T-helper 22 cell (primary cell): Measurements from ENCODE around the gene GRM4.
"Not testable (repeated sequence)": the region's sequence is repeated elsewhere in the genome, so short reads cannot be mapped to it uniquely, and the experiment has no call there.

Experiments
- DNase-seq: peaks from one replicate; pipeline ENCODE4 v3.0.0-alpha.2; 2020; ENCODE audit warnings: low read depth

The GRM4 gene

GRCh38 chr6:34061348-34061747 is 84.5 kb downstream of the GRM4 start:
- no peak for DNase-seq

DNA sequence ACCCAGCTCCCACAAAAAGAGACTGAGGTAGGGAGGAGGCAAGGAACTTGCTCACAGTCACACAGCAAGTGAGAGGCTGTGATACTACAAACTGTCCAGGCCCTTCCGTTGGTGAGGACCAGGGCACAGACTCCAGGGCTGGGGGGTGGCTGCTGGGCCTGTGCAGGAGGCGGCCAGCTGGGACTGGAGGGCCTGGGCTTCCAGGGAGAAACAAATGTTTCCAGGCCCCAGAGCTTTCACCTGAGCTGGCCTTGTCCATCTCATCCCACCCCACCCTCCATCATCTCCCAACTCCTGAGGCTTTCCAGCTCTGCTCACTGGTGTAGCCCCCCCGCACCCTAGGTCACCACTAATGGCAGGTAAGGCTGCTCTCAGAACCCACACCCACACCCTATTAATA is 86.0 kb downstream of the GRM4 start:
- no peak for DNase-seq

- DNase-seq, result no peak
Observed at GRCh38 chr6:34059136-34059731, 86.7 kb downstream of the GRM4 start.

DNA sequence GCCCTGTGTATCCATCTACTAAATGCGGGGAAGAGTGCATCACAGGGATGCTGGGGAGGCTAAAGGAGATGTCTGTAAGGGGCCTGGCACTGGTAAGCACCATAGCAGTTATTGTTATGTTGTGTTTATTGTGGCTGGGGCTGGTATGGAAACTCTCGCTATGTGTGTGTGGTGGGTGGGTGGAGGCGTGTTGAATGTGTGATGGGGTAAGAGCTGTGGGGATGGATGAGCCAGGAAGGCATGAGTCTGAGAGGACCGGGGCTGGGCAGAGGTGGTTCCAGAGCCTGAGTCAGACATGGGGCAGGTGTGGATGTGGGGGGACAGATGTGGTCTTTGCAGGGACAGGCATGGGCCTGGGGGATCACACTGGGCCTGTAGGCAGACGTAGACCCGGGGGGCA is 88.1 kb downstream of the GRM4 start:
- DNase-seq, result no peak

- DNase-seq, result no peak
Observed at GRCh38 chr6:34057191-34057590, 88.7 kb downstream of the GRM4 start.

DNA sequence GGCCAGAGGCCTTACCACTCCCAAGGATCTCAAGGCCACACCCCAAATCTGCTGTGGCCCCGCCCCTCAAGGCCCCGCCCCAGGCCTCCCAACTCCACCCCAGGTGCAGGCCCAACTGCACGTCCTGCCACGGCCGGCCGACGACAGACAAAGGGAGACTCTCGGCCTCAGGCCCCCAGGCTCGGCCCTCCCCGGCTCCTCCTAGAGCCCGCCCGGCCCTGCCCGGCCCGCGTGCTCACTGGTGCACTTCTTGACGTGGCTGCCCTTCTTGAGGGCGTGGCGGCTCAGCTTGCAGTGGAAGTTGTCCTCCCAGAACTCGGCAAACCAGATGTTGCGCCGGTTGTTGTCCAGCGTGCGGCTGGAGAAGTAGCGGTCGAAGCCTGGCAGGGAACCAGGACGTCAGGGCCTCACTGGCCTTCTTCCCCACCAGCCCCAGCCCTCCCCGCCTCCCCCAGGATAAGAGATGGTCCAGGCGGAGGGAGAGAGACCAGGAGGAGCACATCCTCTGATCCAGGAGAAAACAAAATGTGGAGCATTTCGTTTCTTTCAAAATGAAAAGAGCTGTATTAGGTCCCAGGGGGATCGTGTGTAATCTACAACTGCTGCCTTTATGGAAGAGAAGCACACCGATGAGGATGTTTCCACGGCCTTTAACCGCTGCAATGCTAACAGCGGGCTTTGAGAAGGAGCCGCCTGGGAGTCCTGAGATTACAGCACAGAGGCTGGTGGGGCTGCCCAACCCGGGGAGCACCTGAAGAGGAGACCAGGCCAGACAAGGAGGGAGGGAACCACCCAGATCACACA is 89.4 kb downstream of the GRM4 start:
- no peak for DNase-seq

DNA sequence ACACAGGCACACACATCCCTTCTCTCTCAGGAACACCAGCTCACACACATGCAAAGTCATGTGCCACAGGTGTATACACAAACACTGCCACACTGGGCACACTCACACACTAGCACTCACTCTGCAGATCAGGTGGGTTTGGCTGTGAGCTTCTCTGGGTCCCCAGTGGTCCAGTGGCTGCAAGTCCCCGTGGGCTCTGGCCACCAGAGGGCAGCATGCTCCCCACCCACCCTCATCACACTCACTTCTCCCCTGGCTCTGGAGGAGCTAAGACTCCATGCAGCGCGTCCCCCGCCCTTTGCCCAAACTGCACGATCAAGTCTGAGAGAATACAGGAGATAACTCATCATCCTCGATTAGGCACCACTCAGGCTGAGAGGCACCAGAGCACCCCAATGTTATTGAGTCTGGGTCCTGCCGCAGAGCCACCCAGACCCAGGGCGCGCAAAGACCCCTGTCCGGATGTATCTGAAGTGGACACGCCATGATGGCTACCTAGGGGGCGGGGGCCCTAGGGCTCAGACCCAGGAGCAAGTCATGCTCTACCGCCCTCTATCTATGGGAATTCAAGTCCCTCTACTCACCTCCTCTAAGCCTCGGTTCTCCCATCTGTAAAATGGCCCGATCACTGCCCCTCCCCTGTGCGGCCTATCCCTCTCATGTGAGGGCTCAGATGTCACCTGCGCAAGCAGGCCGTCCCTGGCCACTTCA is 90.5 kb downstream of the GRM4 start:
- DNase-seq, result no peak

DNA sequence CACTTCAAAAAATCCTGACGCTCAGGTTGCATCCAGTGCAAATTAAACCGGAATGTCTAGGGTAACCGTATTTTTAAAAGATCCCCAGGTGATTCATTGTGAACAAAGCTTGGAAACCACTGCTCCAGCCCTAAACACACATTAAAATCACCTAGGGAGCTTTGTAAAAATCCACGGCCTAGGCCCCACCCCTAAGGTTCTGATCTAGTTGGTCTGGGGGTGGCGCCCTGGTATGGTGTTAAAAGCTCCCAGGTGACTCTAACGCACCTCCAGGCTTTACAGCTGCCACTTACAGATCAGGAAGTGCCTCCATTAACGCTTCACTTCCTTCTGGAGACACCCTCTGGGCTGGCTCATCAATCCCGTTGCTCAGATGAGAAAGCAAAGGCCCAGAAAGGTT is 92.2 kb downstream of the GRM4 start:
- no peak for DNase-seq

DNA sequence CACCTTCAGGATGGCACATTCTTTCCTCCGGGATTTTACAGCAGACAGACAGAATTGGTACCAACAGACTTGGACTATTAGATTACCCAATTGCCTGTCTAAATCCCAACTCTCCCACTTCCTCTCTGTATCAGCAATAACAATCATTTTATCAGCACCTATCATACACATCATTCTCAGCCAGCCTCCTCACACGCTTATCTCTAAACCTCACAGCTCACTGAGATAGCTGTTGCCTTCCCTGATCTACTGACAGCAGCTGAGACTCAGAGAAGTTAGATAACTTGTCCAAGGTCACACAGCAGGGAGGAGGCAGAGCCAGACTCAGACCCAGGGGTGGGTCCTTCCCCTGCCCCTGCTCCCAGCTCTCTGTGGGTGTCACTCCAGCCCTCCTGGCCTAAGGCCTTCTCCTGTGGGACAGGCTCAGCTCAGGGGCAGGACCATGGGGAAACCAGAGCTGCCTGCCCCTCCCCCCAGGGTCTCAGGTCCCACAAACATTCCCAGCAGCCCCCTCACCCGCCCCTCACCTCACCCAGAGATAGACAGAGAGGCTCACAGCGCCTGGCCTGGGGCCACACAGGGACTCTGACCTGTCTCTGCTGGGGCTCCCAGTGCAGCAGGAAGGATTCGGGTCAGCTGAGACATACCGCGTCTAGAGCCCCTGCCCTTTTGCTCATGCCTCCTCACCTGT is 92.8 kb downstream of the GRM4 start:
- DNase-seq, result no peak

DNA sequence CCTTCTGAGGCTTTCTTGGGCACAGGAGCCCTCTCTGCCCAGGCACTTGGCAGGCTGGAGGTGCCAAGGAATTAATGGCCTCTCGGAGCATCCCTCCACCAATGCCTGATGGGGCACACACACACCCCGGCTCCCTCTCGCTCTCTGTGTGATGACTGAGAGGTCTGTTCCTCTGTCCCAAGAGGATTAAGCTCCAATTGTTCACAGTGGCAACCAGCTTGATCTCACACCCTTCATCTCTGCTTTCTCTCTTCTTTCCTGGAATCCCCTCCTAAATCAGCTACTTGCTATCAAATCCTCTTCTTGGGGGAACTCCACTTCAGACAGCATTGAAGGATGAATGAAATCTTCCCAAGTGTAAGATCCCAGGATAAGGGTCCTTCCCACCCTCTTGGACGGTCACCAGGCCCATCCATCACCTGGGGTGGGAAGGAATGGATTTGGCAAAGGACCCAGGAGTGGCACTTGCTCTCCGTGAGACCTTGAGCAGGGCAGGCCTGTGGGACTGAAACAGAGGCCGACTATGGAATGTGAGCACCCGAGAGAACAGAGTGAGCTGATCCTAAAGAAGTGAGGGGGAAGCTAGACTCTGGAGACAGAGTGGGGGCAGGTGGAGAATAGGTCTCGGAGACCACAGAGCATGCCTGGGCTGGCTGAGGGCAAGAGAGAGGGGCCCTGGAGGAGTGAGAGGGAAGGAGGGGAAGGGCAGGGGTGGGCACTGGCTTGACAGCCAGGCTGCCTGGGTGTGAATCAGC is 93.6 kb downstream of the GRM4 start:
- DNase-seq, result no peak

GRCh38 chr6:34051331-34051919 is 94.5 kb downstream of the GRM4 start:
- no peak for DNase-seq

- DNase-seq, result no peak
Observed at GRCh38 chr6:34050691-34051090, 95.2 kb downstream of the GRM4 start.

DNA sequence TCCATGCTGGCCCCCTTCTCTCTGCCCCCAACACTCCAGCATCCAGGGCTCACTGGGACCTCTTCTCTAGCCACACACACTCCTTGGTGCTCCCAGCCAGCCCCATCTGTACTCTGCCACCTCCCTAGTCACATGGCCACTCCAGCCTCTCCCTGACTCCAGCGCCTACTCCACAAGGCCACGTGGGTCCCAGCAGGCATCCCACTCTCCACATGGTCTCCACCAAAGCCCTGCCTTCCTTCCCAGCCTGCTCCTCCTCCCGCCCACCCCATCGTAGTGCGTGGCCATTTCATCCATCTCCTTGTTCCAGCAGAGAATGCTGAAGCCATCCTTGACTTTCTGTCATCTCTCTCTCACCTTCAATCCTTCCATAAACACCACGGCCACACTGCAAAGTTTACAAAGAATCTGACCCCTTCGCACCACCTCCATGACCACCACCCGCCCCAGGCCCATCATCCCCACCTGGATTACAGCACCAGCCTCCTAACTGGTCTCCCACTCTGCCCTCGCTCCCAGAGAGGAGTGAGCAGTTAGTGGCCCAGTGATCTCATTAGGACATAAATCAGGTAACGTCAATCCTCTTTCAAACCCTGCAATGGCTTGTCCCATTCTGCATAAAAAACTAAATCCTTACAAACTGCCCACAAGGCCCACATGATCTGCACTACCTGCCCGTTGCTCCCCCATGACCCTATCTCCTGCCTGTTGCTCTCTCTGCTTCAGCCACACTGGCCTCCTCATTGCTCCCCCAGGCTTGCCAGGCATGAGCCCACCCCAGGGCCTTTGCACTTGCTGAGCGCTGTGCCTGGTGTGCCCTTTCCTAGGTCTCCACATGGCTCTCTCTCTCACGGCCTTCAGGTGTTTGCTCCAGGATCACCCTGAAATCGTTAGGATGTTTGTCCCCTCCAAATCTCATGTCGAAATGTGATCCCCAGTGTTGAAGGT is 96.2 kb downstream of the GRM4 start:
- DNase-seq, result no peak

DNA sequence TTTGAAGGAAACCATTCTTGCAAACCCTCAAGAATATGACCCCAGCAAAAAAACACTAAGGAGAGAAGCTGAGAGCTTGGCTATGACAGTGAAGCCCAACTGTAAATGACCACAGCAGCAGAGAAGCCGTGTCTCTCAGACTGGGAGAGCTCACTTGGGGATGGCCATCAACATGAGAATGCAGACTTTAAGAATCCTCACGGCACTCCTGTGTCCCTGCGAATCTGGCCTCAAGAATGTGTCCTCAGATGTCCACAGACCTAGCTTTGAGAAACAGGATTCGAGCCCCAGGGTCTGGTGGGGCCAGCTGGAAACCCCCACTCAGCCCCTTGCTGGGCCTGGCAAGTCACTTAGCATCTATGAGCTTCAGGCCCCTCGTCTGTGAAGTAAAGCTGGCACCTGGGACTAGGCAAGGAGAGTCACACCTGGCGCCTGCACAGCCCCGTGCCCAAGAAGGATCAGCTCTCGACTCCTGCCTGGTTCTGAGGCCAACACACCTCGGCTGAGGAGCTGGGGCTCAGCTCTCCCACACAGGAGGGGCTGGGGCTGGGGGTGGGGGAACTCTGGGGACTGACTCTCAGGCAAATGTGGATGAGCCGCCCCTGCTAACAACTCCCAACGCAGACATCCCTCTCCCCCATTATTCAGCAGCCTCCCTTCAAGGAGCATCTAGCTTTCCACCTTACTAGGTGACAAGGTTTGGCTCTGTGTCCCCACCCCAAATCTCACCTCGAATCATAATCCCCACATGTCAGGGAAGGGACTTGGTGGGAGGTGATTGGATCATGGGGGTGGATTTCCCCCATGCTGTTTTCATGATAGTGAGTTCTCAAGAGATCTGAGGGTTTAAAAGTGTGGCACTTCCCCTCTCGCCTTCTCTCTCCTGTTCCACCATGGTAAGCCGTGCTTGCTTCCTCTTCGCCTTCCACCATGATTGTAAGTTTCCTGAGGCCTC is 97.7 kb downstream of the GRM4 start:
- DNase-seq, result no peak

DNA sequence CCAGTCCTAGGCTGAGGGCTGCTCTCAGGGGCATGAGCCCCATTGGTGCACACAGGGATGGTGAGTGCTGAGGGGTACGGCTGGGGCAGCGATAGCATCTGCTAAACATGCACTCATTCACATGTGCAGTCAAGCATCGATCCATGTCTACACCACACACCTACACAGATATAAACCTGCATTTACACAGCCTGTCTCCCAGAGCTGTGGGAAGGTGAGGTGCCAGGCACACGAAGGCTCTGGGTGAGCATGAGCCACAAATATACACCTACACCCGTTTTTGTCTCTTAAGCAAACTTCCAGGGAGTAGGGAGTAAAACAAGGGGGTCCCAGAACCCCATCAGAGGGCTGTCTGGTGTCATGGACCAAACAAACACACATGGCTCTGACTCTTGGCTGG is 99.3 kb downstream of the GRM4 start:
- DNase-seq, result no peak

GRCh38 chr6:34045771-34046170 is 100.1 kb downstream of the GRM4 start:
- DNase-seq, result no peak

DNA sequence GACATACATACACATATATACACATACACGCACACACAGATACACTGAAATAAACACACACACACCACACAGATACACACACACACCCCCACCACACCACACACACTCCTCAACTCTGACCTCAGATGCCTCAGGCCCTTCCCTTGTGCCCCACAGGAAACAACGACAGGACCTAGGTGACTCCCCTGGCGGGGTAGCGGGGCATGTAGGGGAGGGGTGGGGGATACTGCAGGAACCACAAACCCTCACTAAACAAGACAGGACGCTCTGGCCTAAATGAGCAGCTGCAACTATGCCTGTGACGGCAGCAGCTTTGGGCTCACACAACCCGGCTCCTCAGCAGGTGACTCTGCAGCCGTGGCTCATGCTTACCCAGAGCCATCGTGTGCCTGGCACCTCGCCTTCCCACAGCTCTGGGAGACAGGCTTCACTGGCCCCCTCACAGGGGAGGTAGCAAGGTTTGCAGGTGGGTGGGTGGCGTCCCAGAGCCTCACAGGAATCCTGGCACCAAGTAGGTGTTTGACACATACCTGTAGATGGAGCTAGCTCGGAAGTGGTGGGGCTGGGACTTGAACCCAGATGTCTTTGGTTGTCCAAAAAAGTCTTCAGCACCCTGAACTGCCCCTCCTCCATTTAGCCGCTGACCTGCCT is 100.8 kb downstream of the GRM4 start:
- DNase-seq, result no peak

DNA sequence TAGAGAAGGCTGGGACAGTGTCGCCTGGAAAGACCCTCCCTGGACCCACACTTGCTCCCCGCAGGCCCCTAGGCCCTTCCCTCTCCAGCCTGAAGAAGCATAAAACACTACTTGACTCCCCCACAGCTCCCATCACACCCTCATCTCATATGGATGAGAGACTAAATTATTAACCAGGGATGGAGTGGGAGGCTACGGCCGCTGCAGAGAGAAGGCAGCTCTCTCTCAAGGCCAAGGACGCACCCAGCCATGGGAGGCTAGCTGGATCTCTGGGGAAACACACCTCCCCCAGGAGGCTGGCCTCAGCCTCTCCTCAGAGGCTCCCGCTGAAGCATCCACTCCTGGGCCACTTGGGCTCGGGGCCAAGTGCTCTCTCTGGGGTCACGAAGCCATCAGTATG is 102.5 kb downstream of the GRM4 start:
- no peak for DNase-seq

- not testable (repeated sequence) for DNase-seq
Observed at GRCh38 chr6:34041998-34042397, 103.9 kb downstream of the GRM4 start.
